WI38 (cell line): ENCODE measurements around the gene TCP11.

Experiments used
- H3K4me3 ChIP-seq: 2 replicates; pipeline ENCODE4 v1.5.1; 2011; ENCODE audit warnings: low read depth, mild to moderate bottlenecking, control low read depth, low read length
- TF ChIP-seq, protein P1 (sequence below): IDR thresholded peaks from 2 replicates; pipeline ENCODE4 v1.5.1; 2012; ENCODE audit warnings: low read depth, mild to moderate bottlenecking, control low read depth, low read length

Gene TCP11

DNA sequence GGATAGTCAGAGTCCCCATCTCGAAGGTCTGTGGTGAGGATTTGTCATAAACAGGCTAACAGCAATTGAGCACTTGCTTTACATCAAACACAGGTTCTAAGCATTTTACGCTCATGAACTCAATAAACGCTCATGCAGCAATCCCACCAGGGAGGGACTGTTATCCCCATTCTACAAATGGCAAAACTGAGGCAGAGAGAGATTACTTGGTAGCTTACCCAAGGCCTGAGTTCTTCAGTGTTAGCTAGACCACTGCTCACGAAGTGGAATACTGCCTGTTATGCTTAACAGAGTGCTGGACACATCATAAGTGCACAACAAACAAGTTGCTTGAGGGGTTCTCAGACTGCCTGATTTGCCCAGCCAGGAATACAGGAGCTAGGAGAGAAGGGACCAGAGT lies 23.7 kb upstream of the TCP11 start:
- TF ChIP-seq, protein P1, sequence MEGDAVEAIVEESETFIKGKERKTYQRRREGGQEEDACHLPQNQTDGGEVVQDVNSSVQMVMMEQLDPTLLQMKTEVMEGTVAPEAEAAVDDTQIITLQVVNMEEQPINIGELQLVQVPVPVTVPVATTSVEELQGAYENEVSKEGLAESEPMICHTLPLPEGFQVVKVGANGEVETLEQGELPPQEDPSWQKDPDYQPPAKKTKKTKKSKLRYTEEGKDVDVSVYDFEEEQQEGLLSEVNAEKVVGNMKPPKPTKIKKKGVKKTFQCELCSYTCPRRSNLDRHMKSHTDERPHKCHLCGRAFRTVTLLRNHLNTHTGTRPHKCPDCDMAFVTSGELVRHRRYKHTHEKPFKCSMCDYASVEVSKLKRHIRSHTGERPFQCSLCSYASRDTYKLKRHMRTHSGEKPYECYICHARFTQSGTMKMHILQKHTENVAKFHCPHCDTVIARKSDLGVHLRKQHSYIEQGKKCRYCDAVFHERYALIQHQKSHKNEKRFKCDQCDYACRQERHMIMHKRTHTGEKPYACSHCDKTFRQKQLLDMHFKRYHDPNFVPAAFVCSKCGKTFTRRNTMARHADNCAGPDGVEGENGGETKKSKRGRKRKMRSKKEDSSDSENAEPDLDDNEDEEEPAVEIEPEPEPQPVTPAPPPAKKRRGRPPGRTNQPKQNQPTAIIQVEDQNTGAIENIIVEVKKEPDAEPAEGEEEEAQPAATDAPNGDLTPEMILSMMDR, result no peak
- H3K4me3 ChIP-seq, result no peak overlapping the region

- H3K4me3 ChIP-seq, result no peak overlapping the region
- TF ChIP-seq, protein P1, result no peak
These were observed 23.1 kb upstream of the TCP11 start for GRCh38 chr6:35164277-35164676.

GRCh38 chr6:35163836-35164235 lies 22.7 kb upstream of the TCP11 start:
- TF ChIP-seq, protein P1, result no peak
- H3K4me3 ChIP-seq, result no peak overlapping the region

- TF ChIP-seq, protein P1, result no peak
- H3K4me3 ChIP-seq, result no peak overlapping the region
These were observed 20.9 kb upstream of the TCP11 start for GRCh38 chr6:35161776-35162607.

DNA sequence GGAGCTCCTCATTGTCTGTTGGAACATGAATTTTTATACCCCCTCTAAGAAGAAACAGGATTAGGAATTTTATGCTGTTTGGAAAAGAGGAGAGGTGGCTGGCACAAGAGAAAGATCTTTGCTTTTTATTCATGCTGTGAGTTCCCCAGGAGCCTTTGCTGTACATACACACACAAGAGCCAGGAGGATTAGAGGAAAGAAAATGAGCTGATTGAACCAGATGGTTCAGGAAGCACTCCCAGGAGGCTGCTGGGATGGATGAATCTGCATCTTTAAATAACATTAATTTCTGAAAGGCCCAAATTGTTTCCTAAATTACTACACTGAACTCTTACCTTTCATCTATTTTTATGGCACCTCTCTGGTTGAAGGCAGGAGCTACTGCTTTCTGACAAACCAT lies 20.1 kb upstream of the TCP11 start:
- H3K4me3 ChIP-seq, result no peak overlapping the region
- TF ChIP-seq, protein P1, result no peak

DNA sequence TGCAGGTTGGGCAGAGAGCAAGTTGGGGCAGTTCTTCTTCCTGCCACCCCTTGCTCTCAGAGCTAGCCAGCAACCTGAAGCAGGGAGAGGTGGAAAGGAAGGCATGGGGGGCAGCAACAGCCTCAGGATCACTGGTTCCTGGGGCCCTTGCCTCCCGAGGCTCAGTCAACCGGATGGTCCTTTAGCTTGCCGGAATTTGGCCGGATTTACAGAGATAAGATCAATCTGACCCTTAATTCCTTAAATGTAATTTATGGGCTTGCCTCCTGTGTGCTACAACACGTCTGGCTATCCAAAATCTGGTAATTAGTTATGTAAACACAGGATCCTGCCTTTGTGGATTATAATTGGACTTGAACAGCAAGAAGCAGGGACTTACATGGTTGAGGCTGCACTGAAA lies 19.5 kb upstream of the TCP11 start:
- TF ChIP-seq, protein P1, result no peak
- no peak overlapping the region for H3K4me3 ChIP-seq

DNA sequence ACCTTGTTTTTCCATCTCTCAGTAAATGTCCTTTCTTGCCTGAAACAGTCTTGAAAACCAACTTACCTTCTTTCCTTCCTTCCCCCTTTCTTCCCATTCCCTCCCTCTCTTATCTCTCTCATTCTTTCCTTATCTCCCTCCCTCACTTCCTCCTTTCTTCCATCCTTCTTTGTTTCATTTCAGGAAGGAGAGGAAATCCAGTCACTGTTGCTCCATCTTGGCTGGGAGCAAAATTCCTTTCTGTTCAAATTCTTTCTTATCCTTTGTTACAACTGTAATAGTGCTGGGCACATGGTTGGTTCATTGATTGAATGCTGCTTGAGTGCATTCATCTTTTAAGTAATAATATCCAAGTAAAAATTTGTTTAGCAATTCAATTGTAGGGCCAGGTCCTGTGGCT lies 17.4 kb upstream of the TCP11 start:
- TF ChIP-seq, protein P1, result no peak
- no peak overlapping the region for H3K4me3 ChIP-seq
